Esophagus muscularis mucosa (tissue), 3 donors: ENCODE measurements around the gene HCFC1.

Experiments
- CTCF ChIP-seq, 3 experiments: fragments of 200-600 bp in 2 of 3; fragments of 450-650 bp in 1 of 3; sonication (generic) in 2 of 3; IDR thresholded peaks; one replicate each; pipeline ENCODE4 v1.5.1; 2017 to 2019; ENCODE audit warnings: antibody characterized with exemption in 3 of 3, mild to moderate bottlenecking in 2 of 3, moderate library complexity in 1 of 3
- POLR2A ChIP-seq: fragments of 450-650 bp; IDR thresholded peaks from one replicate; pipeline ENCODE4 v1.6.1; 2017; ENCODE audit warnings: antibody characterized with exemption, moderate library complexity, mild to moderate bottlenecking, low read depth

GRCh38 chrX:153967536-153968224 lies 3.9 kb downstream of the HCFC1 start:
- TF ChIP-seq CTCF (IDR thresholded peaks at IDR 0.05) (no peak), POLR2A (no peak)
